OCI-LY7 (cell line): ENCODE data around the gene TXNDC2. TPM values are rescaled to one million over a fixed set of nuclear protein-coding genes. Genes with fewer than 3 reads are reported as not detected.

ENCODE experiments used
- BruUV-seq: library from RNA; stranded (reverse); fragments of 400-500 nt; replicated peaks from 2 replicates; lab custom pipeline; 2021; lab: Mats Ljungman, UMichigan
- CTCF ChIA-PET: fragments of 300-600 bp; sonication (Branson Sonifier 250); formaldehyde crosslinking; loops from one replicate; lab custom pipeline; 2022; ENCODE audit warnings: antibody characterized with exemption; ENCODE audit not compliant: unreplicated experiment; lab: Charles Lee
- POLR2A ChIA-PET: fragments of 300-600 bp; sonication (Branson Sonifier 250); formaldehyde crosslinking; loops from one replicate; lab custom pipeline; 2022; ENCODE audit warnings: antibody characterized with exemption; lab: Charles Lee
- DNase-seq: peaks from one replicate; pipeline ENCODE4 v3.0.0-alpha.2; 2015; ENCODE audit warnings: low spot score
- H2AFZ ChIP-seq: fragments of 200-600 bp; sonication (generic), shearing (Covaris generic); 2 replicates; pipeline ENCODE4 v1.6.1; 2014; ENCODE audit warnings: mild to moderate bottlenecking, antibody characterized with exemption, low read length, moderate library complexity
- H3K27ac ChIP-seq: fragments of 200-600 bp; sonication (generic); 2 replicates; pipeline ENCODE4 v1.5.1; 2014; ENCODE audit warnings: mixed run types, low read depth, mild to moderate bottlenecking, moderate library complexity, low read length, inconsistent platforms; ENCODE audit not compliant: poor library complexity, severe bottlenecking
- H3K36me3 ChIP-seq: fragments of 200-600 bp; sonication (generic); 2 replicates; pipeline ENCODE4 v1.6.1; 2014; ENCODE audit warnings: mild to moderate bottlenecking, antibody characterized with exemption, low read length, moderate library complexity, mixed read lengths; ENCODE audit not compliant: insufficient read depth
- H3K4me1 ChIP-seq: fragments of 200-600 bp; sonication (generic); 2 replicates; pipeline ENCODE4 v1.5.1; 2014; ENCODE audit warnings: mild to moderate bottlenecking, low read length; ENCODE audit not compliant: insufficient read depth, poor library complexity, severe bottlenecking
- H3K4me2 ChIP-seq: fragments of 200-600 bp; sonication (generic); 2 replicates; pipeline ENCODE4 v1.6.1; 2014; ENCODE audit warnings: mild to moderate bottlenecking, low read length
- H3K4me3 ChIP-seq: fragments of 200-600 bp; sonication (generic); 2 replicates; pipeline ENCODE4 v1.5.1; 2014; ENCODE audit warnings: mild to moderate bottlenecking, low read depth, low read length; ENCODE audit not compliant: poor library complexity, severe bottlenecking
- H3K79me2 ChIP-seq: fragments of 200-600 bp; sonication (generic); 2 replicates; pipeline ENCODE4 v1.6.1; 2016; ENCODE audit warnings: low read depth, mild to moderate bottlenecking, low read length, moderate library complexity, mixed read lengths; ENCODE audit not compliant: insufficient read depth
- H3K9me2 ChIP-seq: fragments of 200-600 bp; sonication (generic); 2 replicates; pipeline ENCODE4 v1.6.1; 2016; ENCODE audit warnings: mild to moderate bottlenecking, low read length, mixed read lengths; ENCODE audit not compliant: insufficient read depth
- H3K9me3 ChIP-seq: fragments of 200-600 bp; sonication (generic); 2 replicates; pipeline ENCODE4 v1.6.1; 2014; ENCODE audit warnings: mild to moderate bottlenecking, mixed run types, low read length, mixed read lengths
- H4K20me1 ChIP-seq: fragments of 200-600 bp; sonication (generic); 2 replicates; pipeline ENCODE4 v1.6.1; 2014; ENCODE audit warnings: mild to moderate bottlenecking, antibody characterized with exemption, low read length, moderate library complexity, mixed read lengths; ENCODE audit not compliant: insufficient read depth
- CTCF ChIP-seq: fragments of 200-600 bp; sonication (generic); conservative IDR thresholded peaks from 2 replicates; pipeline ENCODE4 v1.5.1; 2014; ENCODE audit warnings: mild to moderate bottlenecking, antibody characterized with exemption, low read length, moderate library complexity, mixed read lengths
- EZH2phosphoT487 ChIP-seq: fragments of 200-600 bp; sonication (generic); IDR thresholded peaks from 2 replicates; pipeline ENCODE4 v1.6.1; 2018; ENCODE audit warnings: low read depth, borderline replicate concordance, mild to moderate bottlenecking, mixed run types, antibody characterized with exemption, low read length, moderate library complexity, mixed read lengths
- intact Hi-C: fragments of 100-400 bp; cut with micrococcal nuclease; formaldehyde crosslinking; loops from one replicate; pipeline ENCODE4 v1.10.0; 2022; ENCODE audit not compliant: unreplicated experiment
- total RNA-seq, 2 experiments: library from RNA; depleted of rRNA in 1 of 2; stranded (reverse); fragments of >200 nt in 1 of 2; shearing (Covaris generic) in 1 of 2; gene quantifications; 2 replicates each; pipeline ENCODE4 v1.2.3, GENCODE V29; 2014 to 2022

Gene TXNDC2
- total RNA-seq, 2 experiments from 2014 or later: not detected

- peaks cover 50% of the 10 kb centered on the region for H3K79me2 ChIP-seq
- peak overlapping the region; percentile 81 for H3K27ac ChIP-seq
- H3K9me2 ChIP-seq: no peaks in the 10 kb centered on the region
- ChIA-PET POLR2A (interaction anchor here (1.0 to 1.6 kb wide), 4 partner anchors 13 to 47 kb away, joined by 3 to 11 read pairs (median 3); no protein-coding TSS in a partner anchor), CTCF (interaction anchor here (0.5 to 1.1 kb wide), 2 partner anchors 606 to 1457 kb away, joined by 3 read pairs; no protein-coding TSS in a partner anchor)
- H3K36me3 ChIP-seq: no peaks in the 10 kb centered on the region; the same call in 1 of the 2 replicates
- intact Hi-C loops: loop anchor here (2.0 to 5.0 kb wide), 3 partner anchors 299 to 577 kb away; partner anchors contain the start of genes PPP4R1 and RALBP1
- H3K9me3 ChIP-seq: peaks cover 5% of the 10 kb centered on the region
- H2AFZ ChIP-seq: peak overlapping the region; percentile 97; the same call in 1 of the 2 replicates
- no peak for DNase-seq
- H4K20me1 ChIP-seq: peaks cover 42% of the 10 kb centered on the region
- TF ChIP-seq EZH2phosphoT487 (no peak), CTCF (no peak)
- H3K4me2 ChIP-seq: peak overlapping the region; percentile 72
- H3K4me1 ChIP-seq: peaks cover 36% of the 10 kb centered on the region
- peak overlapping the region; percentile 99 for H3K4me3 ChIP-seq
- no TSS peak for BruUV-seq
Measured at GRCh38 chr18:9914334-9914583, 28.5 kb downstream of the TXNDC2 start.

GRCh38 chr18:9914584-9915290, 29.0 kb downstream of the TXNDC2 start:
- Histone ChIP-seq H3K4me1 (peaks cover 40% of the 10 kb centered on the region), H2AFZ (no peak overlapping the region), H3K9me3 (peaks cover 5% of the 10 kb centered on the region), H4K20me1 (peaks cover 47% of the 10 kb centered on the region), H3K79me2 (peaks cover 55% of the 10 kb centered on the region), H3K36me3 (no peaks in the 10 kb centered on the region; the same call in 1 of the 2 replicates), H3K4me2 (peak overlapping the region; percentile 92), H3K9me2 (no peaks in the 10 kb centered on the region), H3K27ac (peak overlapping the region; percentile 81), H3K4me3 (peak overlapping the region; percentile 99)
- TF ChIP-seq EZH2phosphoT487 (no peak), CTCF (no peak)
- ChIA-PET CTCF (no interaction called here), POLR2A (interaction anchor here (0.6 to 1.6 kb wide), 4 partner anchors 9 to 1653 kb away, joined by 3 to 11 read pairs (median 3); no protein-coding TSS in a partner anchor)
- DNase-seq: peak; percentile 69
- intact Hi-C loops: loop anchor here (2.0 to 5.0 kb wide), 3 partner anchors 300 to 577 kb away; partner anchors contain the start of genes PPP4R1 and RALBP1
- BruUV-seq: no TSS peak
